ENCODE measurements around the gene ACTR3C. TPM values are rescaled to one million over a fixed set of nuclear protein-coding genes. Genes with fewer than 3 reads are reported as not detected.

The ACTR3C gene
- total RNA-seq, 1 experiment from 2014 or later, result 3.6 TPM

DNA sequence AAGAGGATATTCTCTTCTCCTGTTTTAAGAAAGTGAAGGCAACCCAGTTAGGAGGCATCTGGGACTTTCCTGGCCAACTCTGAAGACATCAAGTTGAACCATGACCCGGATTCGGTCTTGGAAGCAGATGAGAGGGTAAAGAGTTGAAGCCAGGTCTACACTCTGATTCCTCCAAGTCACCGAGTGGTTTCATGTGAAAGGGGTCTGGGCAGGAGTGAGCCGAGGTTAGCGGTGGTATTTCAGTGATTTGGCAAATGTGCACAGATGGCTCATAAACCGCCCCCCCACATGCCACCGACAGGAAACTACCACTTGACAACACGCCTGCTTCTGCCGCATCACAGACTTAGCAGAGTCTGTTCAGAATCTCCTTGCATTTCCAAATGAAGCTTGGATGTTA is 33.9 kb upstream of the ACTR3C start:
- TF ChIP-seq, protein P1, sequence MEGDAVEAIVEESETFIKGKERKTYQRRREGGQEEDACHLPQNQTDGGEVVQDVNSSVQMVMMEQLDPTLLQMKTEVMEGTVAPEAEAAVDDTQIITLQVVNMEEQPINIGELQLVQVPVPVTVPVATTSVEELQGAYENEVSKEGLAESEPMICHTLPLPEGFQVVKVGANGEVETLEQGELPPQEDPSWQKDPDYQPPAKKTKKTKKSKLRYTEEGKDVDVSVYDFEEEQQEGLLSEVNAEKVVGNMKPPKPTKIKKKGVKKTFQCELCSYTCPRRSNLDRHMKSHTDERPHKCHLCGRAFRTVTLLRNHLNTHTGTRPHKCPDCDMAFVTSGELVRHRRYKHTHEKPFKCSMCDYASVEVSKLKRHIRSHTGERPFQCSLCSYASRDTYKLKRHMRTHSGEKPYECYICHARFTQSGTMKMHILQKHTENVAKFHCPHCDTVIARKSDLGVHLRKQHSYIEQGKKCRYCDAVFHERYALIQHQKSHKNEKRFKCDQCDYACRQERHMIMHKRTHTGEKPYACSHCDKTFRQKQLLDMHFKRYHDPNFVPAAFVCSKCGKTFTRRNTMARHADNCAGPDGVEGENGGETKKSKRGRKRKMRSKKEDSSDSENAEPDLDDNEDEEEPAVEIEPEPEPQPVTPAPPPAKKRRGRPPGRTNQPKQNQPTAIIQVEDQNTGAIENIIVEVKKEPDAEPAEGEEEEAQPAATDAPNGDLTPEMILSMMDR (IDR thresholded peaks at IDR 0.05; ENCODE audit: unreplicated experiment), result no peak
- Mint-ChIP-seq H3K27ac (ENCODE audit: low read depth, unreplicated experiment) (peak overlapping the region; percentile 46), H3K9me3 (ENCODE audit: unreplicated experiment) (no peaks in the 10 kb centered on the region), H3K4me3 (ENCODE audit: unreplicated experiment) (no peak overlapping the region), H3K36me3 (ENCODE audit: insufficient read depth, unreplicated experiment) (no peaks in the 10 kb centered on the region), H3K27me3 (ENCODE audit: insufficient read depth, unreplicated experiment) (no peaks in the 10 kb centered on the region), H3K4me1 (ENCODE audit: insufficient read depth, unreplicated experiment) (no peaks in the 10 kb centered on the region)
- ChIA-PET POLR2A (interaction anchor here (1.4 kb wide), 1 partner anchor 11 kb away, joined by 4 read pairs; the partner anchor contains the start of gene REPIN1), CTCF (interaction anchor here (0.7 to 3.2 kb wide), 14 partner anchors 9 to 1656 kb away, joined by 3 to 18 read pairs (median 8); a partner anchor contains a TSS)
- no peak for DNase-seq (ENCODE audit: unreplicated experiment)
- no TSS peak for BruUV-seq (replicated peaks)
- intact Hi-C loops (cut with micrococcal nuclease), result no loop called here

DNA sequence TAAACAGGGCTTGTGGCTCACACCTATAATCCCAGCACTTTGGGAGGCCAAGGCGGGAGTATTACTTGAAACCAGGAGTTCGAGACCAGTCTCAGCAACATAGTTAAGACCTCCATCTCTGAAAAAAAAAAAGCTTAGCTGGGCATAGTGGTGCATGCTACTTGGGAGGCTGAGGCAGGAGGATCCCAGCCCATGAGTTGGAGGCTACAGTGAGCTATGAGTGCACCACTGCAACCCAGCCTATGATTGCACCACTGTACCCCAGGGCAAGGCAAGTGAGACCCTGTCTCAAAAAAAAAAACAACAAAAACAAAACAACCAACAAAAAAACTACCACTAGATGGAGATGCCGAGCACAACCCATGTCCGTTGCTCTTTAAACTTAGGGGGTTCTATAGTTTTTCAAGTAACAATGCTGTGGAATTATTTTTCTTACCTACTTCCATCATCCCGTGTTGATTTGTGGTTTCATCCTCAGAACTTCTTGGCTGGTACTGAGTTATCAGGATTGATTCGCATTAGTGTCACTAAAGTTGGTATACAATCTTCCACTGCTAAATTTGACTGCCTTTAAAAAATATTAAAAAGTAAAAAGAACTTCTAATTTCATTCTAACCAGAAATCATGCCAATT is 33.0 kb upstream of the ACTR3C start:
- intact Hi-C loops (cut with micrococcal nuclease), result loop anchor here (1.0 kb wide), 1 partner anchor 65 kb away; no protein-coding TSS in a partner anchor
- peak; percentile 41 for DNase-seq (ENCODE audit: unreplicated experiment)
- CTCF ChIA-PET, result interaction anchor here (0.6 to 3.2 kb wide), 30 partner anchors 9 to 734 kb away, joined by 3 to 18 read pairs (median 4); a partner anchor contains a TSS
- no TSS peak for BruUV-seq (replicated peaks)
- Mint-ChIP-seq H3K27ac (ENCODE audit: low read depth, unreplicated experiment) (no peak overlapping the region), H3K4me3 (ENCODE audit: unreplicated experiment) (no peak overlapping the region), H3K36me3 (ENCODE audit: insufficient read depth, unreplicated experiment) (no peaks in the 10 kb centered on the region), H3K27me3 (ENCODE audit: insufficient read depth, unreplicated experiment) (no peaks in the 10 kb centered on the region), H3K4me1 (ENCODE audit: insufficient read depth, unreplicated experiment) (no peaks in the 10 kb centered on the region), H3K9me3 (ENCODE audit: unreplicated experiment) (no peaks in the 10 kb centered on the region)
- POLR2A ChIA-PET, result no interaction called here
- TF ChIP-seq, protein P1 (IDR thresholded peaks at IDR 0.05; ENCODE audit: unreplicated experiment), result peak; percentile 67

DNA sequence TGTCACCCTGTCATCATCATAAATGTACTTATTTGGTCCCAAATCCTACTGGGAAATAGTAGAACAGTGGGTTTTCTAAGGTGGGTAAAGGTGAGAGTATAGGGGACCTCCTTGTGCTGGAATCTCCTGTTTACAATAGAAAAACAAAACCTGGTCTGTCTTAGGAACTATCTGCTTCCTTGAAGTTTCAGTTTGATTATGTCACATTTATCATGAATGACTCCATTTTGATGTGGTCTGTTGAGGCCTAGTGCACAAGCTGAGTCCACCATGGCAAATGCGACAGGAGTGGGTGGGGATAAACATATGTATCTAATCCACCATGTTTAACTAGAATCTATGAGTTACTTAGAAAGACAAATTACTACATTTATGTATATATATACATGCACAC is 32.3 kb upstream of the ACTR3C start:
- H3K27ac Mint-ChIP-seq (ENCODE audit: low read depth, unreplicated experiment), result no peak overlapping the region
- POLR2A ChIA-PET, result no interaction called here
- no TSS peak for BruUV-seq (replicated peaks)
- H3K9me3 Mint-ChIP-seq (ENCODE audit: unreplicated experiment), result no peaks in the 10 kb centered on the region
- CTCF ChIA-PET, result interaction anchor here (0.6 to 3.2 kb wide), 26 partner anchors 9 to 734 kb away, joined by 3 to 18 read pairs (median 5); a partner anchor contains a TSS
- TF ChIP-seq, protein P1 (IDR thresholded peaks at IDR 0.05; ENCODE audit: unreplicated experiment), result no peak
- intact Hi-C loops (cut with micrococcal nuclease), result loop anchor here (1.0 kb wide), 1 partner anchor 66 kb away; no protein-coding TSS in a partner anchor
- H3K36me3 Mint-ChIP-seq (ENCODE audit: insufficient read depth, unreplicated experiment), result no peaks in the 10 kb centered on the region
- H3K4me3 Mint-ChIP-seq (ENCODE audit: unreplicated experiment), result no peak overlapping the region
- H3K27me3 Mint-ChIP-seq (ENCODE audit: insufficient read depth, unreplicated experiment), result no peaks in the 10 kb centered on the region
- H3K4me1 Mint-ChIP-seq (ENCODE audit: insufficient read depth, unreplicated experiment), result no peaks in the 10 kb centered on the region
- no peak for DNase-seq (ENCODE audit: unreplicated experiment)

DNA sequence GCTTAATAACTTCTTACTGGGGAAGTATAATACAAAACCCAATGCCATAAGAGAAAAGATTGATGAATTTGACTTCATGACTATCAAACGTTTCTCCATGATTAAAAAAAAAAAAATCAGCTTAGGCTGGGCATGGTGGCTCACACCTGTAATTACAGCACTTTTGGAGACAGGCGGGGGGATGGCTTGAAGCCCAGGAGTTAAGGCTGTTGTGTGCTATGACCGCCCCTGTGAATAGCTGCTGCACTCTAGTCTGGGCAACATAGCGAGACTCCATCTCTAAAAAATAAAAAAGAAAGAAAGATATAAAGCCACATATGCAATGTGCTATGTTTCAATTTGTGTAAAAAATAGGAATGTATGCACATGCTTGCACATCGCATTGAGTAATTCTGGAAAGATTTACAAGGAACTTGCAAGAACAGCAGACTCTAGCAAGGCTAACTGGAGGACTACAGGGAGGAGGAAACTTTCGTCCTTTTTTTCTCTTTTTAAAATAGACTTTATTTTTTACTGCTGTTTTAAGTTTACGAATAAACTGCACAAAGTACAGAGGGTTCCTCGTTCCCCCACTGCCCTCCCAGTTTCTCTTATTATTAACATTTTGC is 28.3 kb upstream of the ACTR3C start:
- CTCF ChIA-PET, result interaction anchor here (0.6 kb wide), 1 partner anchor 610 kb away, joined by 3 read pairs; no protein-coding TSS in a partner anchor
- no peak overlapping the region for H3K4me3 Mint-ChIP-seq (ENCODE audit: unreplicated experiment)
- DNase-seq (ENCODE audit: unreplicated experiment), result no peak
- intact Hi-C loops (cut with micrococcal nuclease), result no loop called here
- POLR2A ChIA-PET, result no interaction called here
- BruUV-seq (replicated peaks), result no TSS peak
- TF ChIP-seq, protein P1 (IDR thresholded peaks at IDR 0.05; ENCODE audit: unreplicated experiment), result no peak
- H3K9me3 Mint-ChIP-seq (ENCODE audit: unreplicated experiment), result no peaks in the 10 kb centered on the region
- no peaks in the 10 kb centered on the region for H3K4me1 Mint-ChIP-seq (ENCODE audit: insufficient read depth, unreplicated experiment)
- no peak overlapping the region for H3K27ac Mint-ChIP-seq (ENCODE audit: low read depth, unreplicated experiment)
- H3K36me3 Mint-ChIP-seq (ENCODE audit: insufficient read depth, unreplicated experiment), result no peaks in the 10 kb centered on the region
- H3K27me3 Mint-ChIP-seq (ENCODE audit: insufficient read depth, unreplicated experiment), result peaks cover 5% of the 10 kb centered on the region

Data from MCF 10A (cell line).